ENCODE data around the gene LMOD2.
A peak's percentile ranks its signal among the peaks of the same experiment; 100 is the strongest.

The LMOD2 gene

GRCh38 chr7:123673752-123674398, 18.2 kb downstream of the LMOD2 start:
- no peak for DNase-seq

GRCh38 chr7:123674399-123675180, 18.9 kb downstream of the LMOD2 start:
- DNase-seq: no peak

DNA sequence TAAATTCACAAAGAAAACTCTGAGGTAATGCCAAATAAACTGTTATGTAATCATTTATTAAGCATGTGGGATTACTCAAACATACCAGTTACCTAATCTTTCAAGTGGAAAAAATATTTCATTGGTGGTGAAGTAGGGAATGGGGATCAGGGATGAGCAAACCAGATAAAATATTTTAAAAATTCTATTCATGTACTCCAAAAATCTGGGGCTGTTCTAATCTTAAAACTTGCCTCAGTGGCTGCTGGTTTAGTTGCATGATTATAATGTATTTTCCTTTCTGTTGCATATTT, 19.5 kb downstream of the LMOD2 start:
- DNase-seq: no peak

DNA sequence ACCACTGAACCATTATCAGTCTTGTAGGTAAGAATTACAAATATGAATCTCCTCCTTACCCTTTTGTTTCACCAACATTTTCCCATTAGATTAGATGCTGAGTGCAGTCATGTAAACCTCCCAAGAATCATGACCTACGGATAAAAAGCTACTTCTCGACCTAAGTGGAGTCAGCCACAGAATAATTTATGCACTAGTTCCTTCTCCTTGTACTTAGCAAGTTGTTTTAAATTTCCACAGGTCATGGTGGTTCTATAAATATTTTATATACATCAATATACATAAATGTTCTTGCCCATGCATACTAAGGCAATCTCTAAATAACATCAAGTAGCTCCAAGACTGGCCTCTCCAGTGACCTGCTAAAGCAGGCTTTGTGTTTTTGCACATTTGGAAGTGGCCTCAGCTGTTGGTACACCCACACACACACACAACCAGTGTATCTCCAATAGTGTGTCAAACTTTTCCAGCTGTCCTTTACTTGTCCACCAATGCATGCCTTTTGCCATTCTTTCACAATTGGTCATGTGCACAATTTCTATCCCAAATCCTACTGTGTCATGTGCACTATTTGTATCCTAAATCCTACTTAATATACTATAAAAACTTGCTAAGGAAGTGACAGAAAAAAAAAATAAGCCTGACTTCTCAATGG, 21.5 kb downstream of the LMOD2 start:
- no peak for DNase-seq

- no peak for DNase-seq
Measured at GRCh38 chr7:123679614-123680013, 23.9 kb downstream of the LMOD2 start.

DNA sequence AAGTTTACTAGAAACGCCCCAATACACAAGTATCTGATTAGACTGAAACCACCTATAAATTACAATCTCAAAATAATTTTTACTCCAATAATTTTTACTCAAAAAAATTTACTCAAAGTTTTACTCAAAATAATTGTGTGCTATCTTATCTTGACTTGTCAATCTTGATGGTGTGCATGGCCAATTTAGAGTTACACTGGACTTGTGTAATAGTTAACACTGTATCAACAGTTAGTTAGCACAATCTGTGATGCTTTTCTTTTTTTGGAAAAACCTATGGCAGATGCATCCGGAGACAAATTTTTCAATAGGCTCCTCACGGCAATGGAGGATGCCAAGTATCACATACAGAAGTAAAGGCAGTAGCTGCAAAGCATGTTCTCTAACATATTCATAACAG, 24.9 kb downstream of the LMOD2 start:
- DNase-seq: no peak

- DNase-seq: no peak
Measured at GRCh38 chr7:123681561-123681960, 25.9 kb downstream of the LMOD2 start.

GRCh38 chr7:123682690-123683089, 27.0 kb downstream of the LMOD2 start:
- DNase-seq: peak; percentile 24

GRCh38 chr7:123687161-123687560, 31.5 kb downstream of the LMOD2 start:
- no peak for DNase-seq

GRCh38 chr7:123687727-123688126, 32.1 kb downstream of the LMOD2 start:
- no peak for DNase-seq

GRCh38 chr7:123689250-123689649, 33.6 kb downstream of the LMOD2 start:
- no peak for DNase-seq

DNA sequence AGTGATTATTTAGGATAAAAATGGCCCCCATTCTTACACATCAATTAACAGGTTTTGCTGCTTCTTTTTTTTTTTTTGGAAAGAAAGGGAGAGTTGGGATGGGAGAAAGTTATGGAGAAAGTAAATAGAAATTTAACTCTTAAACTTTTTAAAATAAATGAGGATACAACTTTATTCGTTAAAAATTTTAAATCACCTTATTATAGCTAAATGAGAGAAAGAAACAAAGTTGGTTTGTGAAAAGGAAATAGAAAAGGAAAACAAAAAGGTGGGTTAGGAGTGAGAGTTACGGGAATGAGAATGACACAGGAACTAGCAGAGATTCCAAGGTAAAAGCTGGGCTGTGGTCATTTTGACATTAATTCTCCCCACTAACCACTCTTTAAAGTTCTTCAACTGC, 34.9 kb downstream of the LMOD2 start:
- DNase-seq: no peak

- no peak for DNase-seq
Measured at GRCh38 chr7:123692471-123692877, 36.8 kb downstream of the LMOD2 start.

GRCh38 chr7:123695944-123696677, 40.4 kb downstream of the LMOD2 start:
- no peak for DNase-seq

DNA sequence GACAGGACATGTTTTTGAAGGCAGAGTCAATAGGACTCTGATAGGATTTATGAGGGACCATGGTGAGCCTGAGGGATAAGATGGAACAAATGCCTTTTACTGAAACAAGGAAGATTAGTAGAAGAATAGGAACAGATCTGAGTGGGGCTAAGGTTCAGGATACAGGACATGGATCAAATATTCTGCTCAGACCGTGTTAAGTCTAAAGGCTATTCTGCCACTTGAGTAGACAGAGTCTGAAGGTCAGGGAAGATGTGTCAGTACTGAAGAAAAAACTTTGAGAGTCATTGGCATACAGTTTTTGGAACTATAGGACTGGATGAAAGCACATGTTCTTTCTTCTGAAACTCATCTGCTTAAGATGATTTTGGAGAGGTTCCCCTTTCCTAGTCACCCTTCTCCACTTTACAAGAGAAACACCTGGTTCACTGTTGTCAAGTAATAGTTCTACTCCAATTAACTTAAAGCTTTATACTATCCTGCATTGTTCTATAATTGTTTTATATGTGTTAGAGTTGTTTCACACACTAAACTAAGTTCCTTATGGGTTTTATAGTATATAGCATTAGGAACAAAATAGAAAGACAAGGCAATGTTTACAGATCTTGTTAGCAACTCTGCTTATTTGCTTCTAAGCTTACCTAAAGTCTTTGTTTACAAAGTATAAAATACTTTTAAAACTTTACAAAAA, 49.7 kb downstream of the LMOD2 start:
- no peak for DNase-seq

- no peak for DNase-seq
Measured at GRCh38 chr7:123709525-123709924, 53.9 kb downstream of the LMOD2 start.

- no peak for DNase-seq
Measured at GRCh38 chr7:123710683-123711082, 55.0 kb downstream of the LMOD2 start.

DNA sequence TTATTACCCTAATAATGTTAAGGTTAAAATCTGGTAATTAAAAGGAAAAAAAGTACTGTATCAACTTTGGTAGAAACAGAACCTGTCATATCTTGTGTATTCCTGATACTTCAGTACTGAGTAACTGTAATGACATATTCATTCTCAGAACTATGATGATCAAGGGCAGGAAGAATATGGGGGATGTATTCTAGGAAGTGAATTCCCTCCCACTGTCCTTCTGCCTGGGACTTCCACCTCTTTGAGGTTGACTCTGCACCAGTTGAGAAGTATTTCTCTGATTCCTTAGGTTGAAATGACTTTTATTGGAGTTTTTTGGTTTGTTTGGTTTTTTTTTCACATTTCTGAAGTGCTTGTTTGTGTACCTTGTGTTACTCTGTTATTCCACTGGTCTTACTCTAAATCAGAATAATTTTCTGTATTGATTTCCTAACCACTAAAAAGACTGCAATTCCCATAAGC, 56.2 kb downstream of the LMOD2 start:
- DNase-seq: no peak

GRCh38 chr7:123712619-123713018, 57.0 kb downstream of the LMOD2 start:
- DNase-seq: no peak
